Progenitor cell of endocrine pancreas (in vitro differentiated cells): ENCODE measurements around the gene IFIT2. TPM values are rescaled to one million over a fixed set of nuclear protein-coding genes. Genes with fewer than 3 reads are reported as not detected.

ENCODE experiments used
- DNase-seq: peaks from one replicate; pipeline ENCODE4 v3.0.0; 2021; ENCODE audit warnings: low spot score; ENCODE audit not compliant: unreplicated experiment
- H3K27ac Mint-ChIP-seq: 2 replicates; pipeline ENCODE4 v1.8.0; 2021; ENCODE audit warnings: mild to moderate bottlenecking, moderate library complexity, mixed read lengths
- H3K27me3 Mint-ChIP-seq: 2 replicates; pipeline ENCODE4 v1.8.0; 2021; ENCODE audit warnings: mixed read lengths
- H3K36me3 Mint-ChIP-seq: 2 replicates; pipeline ENCODE4 v1.8.0; 2022; ENCODE audit warnings: mixed read lengths; ENCODE audit not compliant: insufficient read depth
- H3K4me1 Mint-ChIP-seq: 2 replicates; pipeline ENCODE4 v1.8.0; 2021; ENCODE audit warnings: low read depth, mixed read lengths
- H3K4me3 Mint-ChIP-seq: 2 replicates; pipeline ENCODE4 v1.8.0; 2021; ENCODE audit warnings: low read depth, mild to moderate bottlenecking, moderate library complexity, mixed read lengths
- H3K9me3 Mint-ChIP-seq: 2 replicates; pipeline ENCODE4 v1.8.0; 2021; ENCODE audit warnings: low read depth, mixed read lengths
- CTCF ChIP-seq: fragments of 200-600 bp; sonication (generic); IDR thresholded peaks from one replicate; pipeline ENCODE4 v1.5.0; 2021; ENCODE audit warnings: antibody characterized with exemption, mild to moderate bottlenecking; ENCODE audit not compliant: unreplicated experiment
- total RNA-seq: library from RNA; stranded (reverse); gene quantifications from 2 replicates; pipeline ENCODE4 v1.2.1, GENCODE V29; 2021

Gene IFIT2
- total RNA-seq, 1 donor from 2014 or later, result not detected

DNA sequence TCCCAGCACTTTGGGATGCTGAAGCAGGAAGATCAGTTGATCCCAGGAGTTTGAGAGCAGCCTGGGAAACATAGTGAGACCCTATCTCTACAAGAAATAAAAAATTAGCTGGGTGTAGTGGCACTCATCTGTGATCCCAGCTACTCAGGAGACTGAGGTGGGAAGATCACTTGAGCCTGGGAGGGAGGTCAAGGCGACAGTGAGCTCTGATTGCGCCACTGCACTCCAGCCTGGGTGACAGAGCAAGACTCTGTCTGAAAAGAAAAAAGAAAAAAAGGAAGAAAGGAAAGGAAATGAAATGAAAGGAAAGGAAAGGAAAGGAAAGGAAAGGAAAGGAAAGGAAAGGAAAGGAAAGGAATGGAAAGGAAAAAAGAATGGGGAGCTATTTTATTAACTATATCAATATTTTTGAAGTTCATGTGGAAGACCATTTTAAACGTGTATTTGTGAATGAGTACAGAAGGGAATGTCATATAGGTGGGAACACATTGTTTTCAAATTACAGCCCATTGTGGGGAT lies 7.1 kb upstream of the IFIT2 start:
- H3K27me3 Mint-ChIP-seq, result no peaks in the 10 kb centered on the region
- DNase-seq, result no peak
- TF ChIP-seq CTCF, result no peak
- peaks cover 4% of the 10 kb centered on the region for H3K9me3 Mint-ChIP-seq
- no peaks in the 10 kb centered on the region for H3K36me3 Mint-ChIP-seq
- no peak overlapping the region for H3K27ac Mint-ChIP-seq
- no peak overlapping the region for H3K4me3 Mint-ChIP-seq
- H3K4me1 Mint-ChIP-seq, result no peaks in the 10 kb centered on the region

DNA sequence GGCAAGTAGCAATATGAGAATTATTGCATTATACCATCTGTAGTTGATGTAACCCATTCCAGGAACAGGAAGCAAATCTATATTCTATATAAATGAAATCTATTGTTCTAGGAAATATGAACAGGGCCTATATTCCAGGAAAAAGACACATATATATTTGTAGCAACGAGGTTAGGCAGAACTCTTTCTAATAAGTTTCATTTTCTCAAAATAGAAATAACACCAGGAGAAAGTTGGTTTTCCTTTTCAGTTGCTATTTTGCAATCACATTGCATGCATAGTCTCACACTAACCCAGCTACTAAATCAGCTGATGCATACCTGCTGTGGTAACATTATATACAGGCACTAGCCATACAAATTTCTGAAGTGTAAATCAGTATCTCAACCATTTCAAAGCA lies 6.2 kb upstream of the IFIT2 start:
- no peaks in the 10 kb centered on the region for H3K4me1 Mint-ChIP-seq
- H3K27me3 Mint-ChIP-seq, result no peaks in the 10 kb centered on the region
- no peak for DNase-seq
- no peaks in the 10 kb centered on the region for H3K36me3 Mint-ChIP-seq
- peaks cover 4% of the 10 kb centered on the region for H3K9me3 Mint-ChIP-seq
- H3K4me3 Mint-ChIP-seq, result no peak overlapping the region
- TF ChIP-seq CTCF, result no peak
- H3K27ac Mint-ChIP-seq, result no peak overlapping the region

DNA sequence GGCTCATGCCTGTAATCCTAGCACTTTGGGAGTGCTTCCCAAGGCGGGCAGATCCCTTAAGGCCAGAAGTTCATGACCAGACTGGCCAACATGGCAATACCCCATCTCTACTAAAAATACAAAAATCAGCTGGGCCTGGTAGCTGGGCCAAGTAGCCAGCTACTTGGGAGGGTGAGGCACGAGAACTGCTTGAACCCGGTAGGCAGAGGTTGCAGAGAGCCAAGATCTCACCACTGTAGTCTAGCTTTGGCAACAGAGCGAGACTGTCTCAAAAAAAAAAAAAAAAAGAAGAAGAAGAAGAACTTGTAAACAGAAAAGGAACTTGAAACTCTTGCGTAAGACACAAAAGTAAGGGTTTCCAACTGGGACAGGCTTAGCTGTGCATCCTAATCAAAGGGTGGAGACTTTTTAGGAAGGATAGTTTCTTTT lies 5.6 kb upstream of the IFIT2 start:
- H3K4me3 Mint-ChIP-seq, result no peak overlapping the region
- H3K36me3 Mint-ChIP-seq, result no peaks in the 10 kb centered on the region
- no peak for TF ChIP-seq CTCF
- H3K27me3 Mint-ChIP-seq, result no peaks in the 10 kb centered on the region
- no peak overlapping the region for H3K27ac Mint-ChIP-seq
- DNase-seq, result no peak
- H3K9me3 Mint-ChIP-seq, result peaks cover 4% of the 10 kb centered on the region
- no peaks in the 10 kb centered on the region for H3K4me1 Mint-ChIP-seq

GRCh38 chr10:89297356-89297755 lies 4.5 kb upstream of the IFIT2 start:
- Mint-ChIP-seq H3K36me3 (no peaks in the 10 kb centered on the region), H3K4me1 (peaks cover 2% of the 10 kb centered on the region), H3K27me3 (no peaks in the 10 kb centered on the region), H3K9me3 (peaks cover 4% of the 10 kb centered on the region), H3K27ac (no peak overlapping the region), H3K4me3 (no peak overlapping the region)
- no peak for TF ChIP-seq CTCF
- no peak for DNase-seq

GRCh38 chr10:89297791-89298190 lies 4.1 kb upstream of the IFIT2 start:
- no peak for DNase-seq
- Mint-ChIP-seq H3K27ac (no peak overlapping the region), H3K27me3 (no peaks in the 10 kb centered on the region), H3K4me1 (peaks cover 2% of the 10 kb centered on the region), H3K9me3 (peaks cover 4% of the 10 kb centered on the region), H3K4me3 (no peak overlapping the region), H3K36me3 (no peaks in the 10 kb centered on the region)
- TF ChIP-seq CTCF, result no peak
